HL-60 (cell line): ENCODE measurements around the gene BCAR3.

Source experiments
- DNase-seq, 2 experiments: peaks; one replicate each; pipeline ENCODE4 v3.0.0-alpha.2; 2010 to 2020; ENCODE audit warnings: low read depth in 1 of 2, low spot score in 1 of 2
- H3K27ac ChIP-seq: fragments of 250-450 bp; sonication (Bioruptor Pico); replicated peaks from 2 replicates; pipeline ENCODE4 v1.5.1; 2020; ENCODE audit warnings: mild to moderate bottlenecking, moderate library complexity
- H3K27me3 ChIP-seq: fragments of 250-450 bp; sonication (Bioruptor Pico); 2 replicates; pipeline ENCODE4 v1.5.1; 2021; ENCODE audit warnings: mild to moderate bottlenecking, moderate library complexity; ENCODE audit not compliant: insufficient read depth, poor library complexity, severe bottlenecking
- H3K4me3 ChIP-seq: replicated peaks from 2 replicates; pipeline ENCODE4 v1.5.1; 2011; ENCODE audit warnings: mild to moderate bottlenecking, control low read depth, low read length; ENCODE audit not compliant: insufficient read depth
- CTCF ChIP-seq: IDR thresholded peaks from one replicate; pipeline ENCODE4 v1.5.1; 2011; ENCODE audit warnings: low read length, control low read depth, inconsistent platforms; ENCODE audit not compliant: insufficient read depth
- GABPA ChIP-seq: IDR thresholded peaks from 2 replicates; pipeline ENCODE4 v1.6.1; 2012; ENCODE audit warnings: low read depth
- POLR2AphosphoS5 ChIP-seq: IDR thresholded peaks from 2 replicates; pipeline ENCODE4 v1.6.1; 2012; ENCODE audit warnings: low read depth
- REST ChIP-seq: IDR thresholded peaks from 2 replicates; pipeline ENCODE4 v1.6.1; 2012; ENCODE audit warnings: low read depth; ENCODE audit not compliant: insufficient replicate concordance
- SPI1 ChIP-seq: IDR thresholded peaks from 2 replicates; pipeline ENCODE4 v1.6.1; 2012; ENCODE audit warnings: low read depth, mild to moderate bottlenecking, borderline replicate concordance

BCAR3 gene

GRCh38 chr1:93716163-93716562 lies 34.5 kb upstream of the BCAR3 start:
- DNase-seq = no peak
- Histone ChIP-seq H3K27me3 (peaks cover 3% of the 10 kb centered on the region), H3K4me3 (no peak overlapping the region), H3K27ac (no peak overlapping the region)
- TF ChIP-seq POLR2AphosphoS5 = no peak
- TF ChIP-seq CTCF = no peak
- no peak for TF ChIP-seq GABPA
- TF ChIP-seq REST = no peak
- TF ChIP-seq SPI1 = no peak

GRCh38 chr1:93715529-93716126 lies 34.0 kb upstream of the BCAR3 start:
- Histone ChIP-seq H3K27ac (no peak overlapping the region), H3K4me3 (no peak overlapping the region), H3K27me3 (peaks cover 3% of the 10 kb centered on the region)
- DNase-seq = no peak
- TF ChIP-seq SPI1 (no peak), CTCF (no peak)

GRCh38 chr1:93714356-93714755 lies 32.7 kb upstream of the BCAR3 start:
- H3K27ac ChIP-seq = no peak overlapping the region
- TF ChIP-seq REST (no peak), CTCF (no peak), POLR2AphosphoS5 (no peak), SPI1 (no peak), GABPA (no peak)
- peaks cover 3% of the 10 kb centered on the region for H3K27me3 ChIP-seq

GRCh38 chr1:93713341-93713740 lies 31.7 kb upstream of the BCAR3 start:
- no peak overlapping the region for H3K4me3 ChIP-seq
- peaks cover 3% of the 10 kb centered on the region for H3K27me3 ChIP-seq
- H3K27ac ChIP-seq = no peak overlapping the region
- no peak for TF ChIP-seq SPI1
- no peak for TF ChIP-seq CTCF
- TF ChIP-seq POLR2AphosphoS5 = no peak
- TF ChIP-seq GABPA = no peak
- TF ChIP-seq REST = no peak
- no peak for DNase-seq

More at GRCh38 chr1:93714356-93714755, 32.7 kb upstream of the BCAR3 start:
- H3K4me3 ChIP-seq = no peak overlapping the region
- DNase-seq = no peak
